Stimulated activated naive CD8-positive, alpha-beta T cell treated with anti-CD3 and anti-CD28 coated beads, Interleukin-15, Interleukin-2, amounts not matched to agents 100 U/mL and 50 U/mL, for 24 hours (primary cell): ENCODE results near the gene SULT6B1.
"Not testable (repeated sequence)": the region's sequence is repeated elsewhere in the genome, so short reads cannot be mapped to it uniquely, and the experiment has no call there.

ENCODE experiments used
- ATAC-seq: fragments of 150-1000 bp; cut with Tn5 transposase; one replicate; pipeline ENCODE4 v1.10.0; 2021
- DNase-seq: peaks from one replicate; pipeline ENCODE4 v3.0.0; 2021

SULT6B1 gene

GRCh38 chr2:37188570-37188969 lies at the start of gene SULT6B1:
Gene SULT6B1, minus strand, starts transcription at chr2:37188670. Its CDS starts 30 bp downstream, at chr2:37188640.
- ATAC-seq: no peak
- no peak for DNase-seq

DNA sequence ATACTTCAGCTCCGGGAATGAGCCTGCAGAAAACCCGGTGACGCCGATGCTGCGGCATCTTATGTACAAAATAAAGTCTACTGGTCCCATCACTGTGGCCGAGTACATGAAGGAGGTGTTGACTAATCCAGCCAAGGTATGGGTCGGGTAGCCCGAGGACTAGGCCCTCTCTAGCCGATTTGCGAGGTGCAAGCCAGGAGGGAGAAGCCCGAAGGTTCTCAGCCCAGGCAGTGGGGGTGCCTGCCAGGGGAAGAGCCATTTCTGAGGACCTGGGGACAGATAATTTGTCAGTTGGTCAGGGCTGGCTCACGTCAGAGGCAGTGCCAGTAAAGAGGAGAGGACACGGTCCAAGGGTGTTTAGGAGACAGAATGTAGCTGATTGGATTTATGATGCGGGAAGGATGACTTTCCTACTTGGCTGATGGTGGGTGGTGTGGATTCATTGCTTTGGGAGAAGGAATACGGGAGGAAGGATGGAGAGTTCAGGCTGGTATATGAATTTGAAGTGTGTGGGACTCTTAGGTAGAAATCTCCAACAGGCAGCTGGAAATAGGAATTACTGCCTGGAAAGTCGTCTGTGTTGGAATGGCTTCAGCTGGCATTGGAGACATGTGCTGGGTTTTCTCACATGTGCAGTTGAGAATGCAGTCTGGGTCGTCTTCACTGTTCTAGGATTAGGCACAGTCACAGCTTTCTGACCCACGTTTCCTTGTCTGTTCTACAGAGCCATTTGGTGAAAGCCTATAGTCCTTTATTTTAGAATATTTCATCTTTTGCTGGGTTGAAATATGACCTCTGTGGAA lies 43.9 kb upstream of the SULT6B1 start:
- no peak for ATAC-seq
- DNase-seq: peak; percentile 22

GRCh38 chr2:37231241-37232130 lies 43.0 kb upstream of the SULT6B1 start, which contains the start of the genes CEBPZ and NDUFAF7:
Gene CEBPZ, minus strand, starts transcription at chr2:37231596. Its CDS starts 29 bp downstream, at chr2:37231567.
Gene NDUFAF7, plus strand, starts transcription at chr2:37231658. Its CDS starts 48 bp downstream, at chr2:37231706.
- DNase-seq (peak; percentile 91), ATAC-seq (peak; percentile 97)

DNA sequence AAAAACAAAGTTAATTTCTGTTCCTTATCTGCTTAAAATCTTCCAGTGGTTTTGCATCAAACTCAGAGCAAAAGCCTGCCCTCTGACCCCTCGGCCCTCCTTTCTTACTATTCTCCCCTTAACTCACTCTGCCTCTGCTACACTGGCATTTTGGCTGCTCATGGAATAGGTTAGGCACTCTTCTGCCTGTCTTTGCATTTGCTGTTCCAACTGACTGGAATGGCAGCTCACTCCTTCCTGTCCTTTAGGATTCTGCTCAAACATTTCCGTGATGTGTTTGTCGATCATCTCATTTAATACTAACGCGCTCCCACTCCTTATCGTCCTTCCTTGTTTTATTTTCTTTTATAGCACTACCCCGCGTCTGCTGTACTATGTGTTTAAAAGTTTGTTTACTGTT lies 42.1 kb upstream of the SULT6B1 start:
- DNase-seq (no peak), ATAC-seq (no peak)

GRCh38 chr2:37228788-37229187 lies 40.3 kb upstream of the SULT6B1 start:
- no peak for DNase-seq
- no peak for ATAC-seq

- DNase-seq (no peak), ATAC-seq (no peak)
Measured at GRCh38 chr2:37226863-37227262, 38.4 kb upstream of the SULT6B1 start.

- ATAC-seq, DNase-seq: not testable (repeated sequence)
Measured at GRCh38 chr2:37225129-37225528, 36.7 kb upstream of the SULT6B1 start.

DNA sequence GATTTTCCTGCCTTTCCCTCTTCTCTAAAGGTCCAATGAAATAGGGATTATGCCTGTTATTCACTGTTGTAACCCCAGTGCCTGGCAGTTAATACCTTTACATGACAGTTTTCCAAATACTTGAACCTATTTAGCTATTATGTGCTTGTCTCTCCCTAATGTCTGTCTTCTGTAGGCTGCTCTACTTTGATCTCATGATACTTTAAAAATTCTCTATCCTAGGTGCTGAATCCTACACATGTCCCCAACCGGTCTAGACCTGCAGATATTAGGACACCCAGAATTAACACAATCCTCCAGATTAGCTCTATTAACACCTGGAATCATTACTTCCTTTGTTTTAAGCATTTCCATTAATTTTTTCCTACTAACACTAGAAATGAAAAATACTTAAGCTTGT lies 35.6 kb upstream of the SULT6B1 start:
- ATAC-seq (no peak), DNase-seq (no peak)

DNA sequence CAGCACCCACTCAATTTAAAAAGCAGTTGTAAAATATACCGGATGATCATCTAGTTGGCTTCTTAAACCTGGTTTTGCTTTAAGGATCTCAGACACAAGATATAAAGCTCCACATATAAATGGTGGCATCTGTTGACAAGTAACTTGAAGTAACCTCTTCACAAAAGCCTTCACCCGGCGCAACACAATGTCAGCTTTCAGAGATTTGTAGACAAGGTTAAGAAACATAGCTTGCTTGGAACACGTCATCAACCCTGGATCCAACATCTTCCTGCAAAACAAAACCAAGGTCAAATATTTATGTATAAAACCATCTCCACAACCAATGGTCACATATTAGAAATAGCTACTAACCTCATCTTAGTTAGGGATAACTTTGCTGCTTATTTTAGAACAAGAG lies 34.7 kb upstream of the SULT6B1 start:
- no peak for ATAC-seq
- no peak for DNase-seq

GRCh38 chr2:37219046-37219445 lies 30.6 kb upstream of the SULT6B1 start:
- ATAC-seq: no peak
- DNase-seq: no peak

DNA sequence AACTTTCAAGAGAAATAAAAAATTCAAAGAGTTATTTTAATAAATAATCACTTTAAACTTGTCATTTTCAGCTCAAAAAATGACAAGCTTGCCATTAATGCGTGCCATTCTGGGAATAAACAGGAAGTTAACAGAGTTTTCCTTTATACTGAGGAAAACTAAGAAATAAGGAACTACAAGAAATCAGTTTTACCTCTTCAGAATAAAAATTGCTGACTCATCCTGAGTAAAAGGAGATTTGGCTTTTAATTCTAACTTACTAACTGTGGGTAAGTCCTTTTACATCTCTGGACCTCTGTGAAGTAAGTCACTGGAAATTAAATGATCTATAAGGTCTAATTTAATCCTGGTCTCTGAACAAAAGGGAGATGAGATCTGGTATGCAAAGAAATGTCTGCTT lies 26.8 kb upstream of the SULT6B1 start:
- ATAC-seq: no peak
- no peak for DNase-seq

GRCh38 chr2:37211939-37212338 lies 23.5 kb upstream of the SULT6B1 start:
- DNase-seq: no peak
- ATAC-seq: no peak

DNA sequence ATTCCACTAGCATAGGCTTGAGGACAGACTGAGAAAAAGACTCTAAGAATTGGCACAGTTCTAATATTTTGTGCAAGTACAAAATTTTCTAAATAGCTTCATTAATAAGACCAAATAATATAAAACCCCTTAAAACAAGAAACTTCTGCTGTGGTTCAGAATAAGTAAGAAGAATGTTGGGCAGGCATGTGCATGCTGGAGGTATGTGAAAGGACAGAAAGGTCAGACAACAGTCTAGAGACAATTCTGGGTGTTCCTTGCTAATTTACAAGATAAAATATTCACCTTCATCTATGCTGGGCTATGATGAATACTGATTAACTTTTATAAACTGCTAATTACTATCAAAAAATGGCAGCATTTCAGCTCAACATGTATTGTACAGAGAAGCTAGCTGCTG lies 22.7 kb upstream of the SULT6B1 start:
- DNase-seq (no peak), ATAC-seq (no peak)

GRCh38 chr2:37206760-37207159 lies 18.3 kb upstream of the SULT6B1 start:
- not testable (repeated sequence) for DNase-seq, ATAC-seq

GRCh38 chr2:37205689-37206341 lies 17.3 kb upstream of the SULT6B1 start:
- no peak for DNase-seq
- no peak for ATAC-seq

- DNase-seq, ATAC-seq: not testable (repeated sequence)
Measured at GRCh38 chr2:37205071-37205661, 16.7 kb upstream of the SULT6B1 start.

DNA sequence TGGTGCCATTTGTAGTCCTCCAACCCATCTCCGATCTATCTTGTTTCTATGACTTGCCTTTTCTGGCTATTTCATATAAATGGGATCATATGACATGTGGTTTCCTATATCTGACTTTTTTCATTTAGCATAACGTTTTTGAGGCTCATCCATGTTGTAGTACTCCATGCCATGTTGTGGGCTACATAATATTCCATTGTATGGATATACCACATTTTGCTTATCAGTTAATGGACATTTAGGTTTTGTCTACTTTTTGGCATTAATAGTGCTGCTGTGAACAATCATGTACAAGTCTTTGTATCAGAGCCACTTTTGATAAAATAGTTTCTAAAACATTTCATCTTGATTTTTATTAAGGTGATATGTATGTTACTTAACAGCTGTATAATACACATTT lies 15.2 kb upstream of the SULT6B1 start:
- ATAC-seq (no peak), DNase-seq (no peak)

- DNase-seq (peak; percentile 52), ATAC-seq (peak; percentile 98)
Measured at GRCh38 chr2:37201766-37202165, 13.3 kb upstream of the SULT6B1 start.

DNA sequence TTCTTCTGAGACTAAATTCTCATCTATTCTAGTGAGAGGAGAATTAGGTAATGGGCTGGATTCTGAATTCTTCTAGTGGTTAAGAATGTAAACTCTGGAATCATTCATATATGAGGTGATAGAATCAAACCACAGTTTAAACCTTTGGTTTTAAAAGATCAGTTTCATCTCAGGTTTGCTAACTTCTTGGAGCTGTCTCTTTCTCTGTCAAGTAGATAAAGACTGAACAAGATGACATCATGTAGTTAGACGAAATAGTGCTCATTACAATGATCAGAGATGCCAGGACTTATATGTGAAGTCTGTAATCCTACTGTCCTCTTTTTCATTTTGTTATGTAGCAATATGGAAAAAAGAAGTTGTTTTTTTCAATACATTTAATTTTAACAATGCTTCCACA lies 12.7 kb upstream of the SULT6B1 start:
- DNase-seq (no peak), ATAC-seq (peak; percentile 21)

GRCh38 chr2:37198681-37199065 lies 10.2 kb upstream of the SULT6B1 start:
- ATAC-seq (no peak), DNase-seq (no peak)

DNA sequence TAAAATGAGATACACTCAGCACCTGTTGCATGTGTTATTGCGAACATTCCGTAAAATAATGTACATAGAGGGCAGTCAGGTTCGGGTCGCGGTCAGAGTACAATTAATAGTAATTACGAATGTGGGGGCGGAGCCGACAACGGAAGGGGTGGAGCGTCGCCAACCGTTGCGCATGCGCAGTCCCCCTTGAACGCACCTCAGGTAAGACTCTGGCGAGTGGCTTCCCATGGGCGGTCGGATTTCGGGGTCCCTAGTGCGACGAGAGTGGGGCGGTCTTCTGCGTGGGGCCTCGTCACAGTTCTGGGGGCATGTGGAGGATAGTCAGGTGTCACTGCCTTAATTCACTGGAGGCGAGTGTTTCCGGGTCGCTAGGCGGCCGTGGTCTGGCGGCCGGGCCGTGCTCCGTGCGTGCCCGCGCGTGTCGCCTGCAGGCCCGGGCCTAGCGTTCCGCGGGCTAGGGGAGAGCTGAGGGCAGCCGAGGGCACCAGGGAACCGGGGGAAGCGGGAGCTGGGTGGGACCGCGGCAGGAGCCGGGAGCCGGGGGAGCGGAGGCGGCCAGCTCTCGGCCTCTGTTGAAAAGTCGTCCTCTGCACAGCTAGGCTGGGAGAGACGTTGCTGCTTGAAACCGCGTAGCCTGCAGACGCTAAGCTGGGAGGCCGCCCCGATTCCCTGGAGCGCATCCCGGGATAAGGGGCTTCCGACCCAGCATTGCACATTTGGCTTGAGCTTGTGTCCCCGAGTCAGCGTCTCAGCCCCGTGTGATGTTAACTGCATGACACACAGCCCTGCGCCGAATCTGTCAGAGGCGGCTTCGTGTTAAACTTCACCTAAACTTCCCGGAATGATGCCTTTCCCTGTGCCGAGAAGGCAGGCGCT lies 8.1 kb upstream of the SULT6B1 start, which contains the start of gene CEBPZOS:
CEBPZOS (plus strand) TSS at position 177 of the 876 bp plus-strand sequence. CDS start 3,209 bp downstream, outside the sequence.
- ATAC-seq (peak; percentile 85), DNase-seq (peak; percentile 91)
